ENCODE measurements around the gene RBM23. TPM values are rescaled to one million over a fixed set of nuclear protein-coding genes. Genes with fewer than 3 reads are reported as not detected.

Gene RBM23
- total RNA-seq, 1 donor from 2014 or later = 110 TPM

GRCh38 chr14:22890416-22890815, 28.5 kb downstream of the RBM23 start:
- no peak overlapping the region for H3K4me3 Mint-ChIP-seq (ENCODE audit: low read depth)
- no peak for DNase-seq (ENCODE audit: low spot score, unreplicated experiment)
- peaks cover 4% of the 10 kb centered on the region for H3K36me3 Mint-ChIP-seq (ENCODE audit: insufficient read depth)
- no peaks in the 10 kb centered on the region for H3K27me3 Mint-ChIP-seq
- TF ChIP-seq CTCF (IDR thresholded peaks at IDR 0.05; ENCODE audit: unreplicated experiment) = no peak
- H3K9me3 Mint-ChIP-seq (ENCODE audit: low read depth) = no peaks in the 10 kb centered on the region
- peaks cover 15% of the 10 kb centered on the region for H3K4me1 Mint-ChIP-seq (ENCODE audit: low read depth)
- no peak overlapping the region for H3K27ac Mint-ChIP-seq

- no peak for DNase-seq (ENCODE audit: low spot score, unreplicated experiment)
- peaks cover 22% of the 10 kb centered on the region for H3K4me1 Mint-ChIP-seq (ENCODE audit: low read depth)
- peaks cover 7% of the 10 kb centered on the region for H3K36me3 Mint-ChIP-seq (ENCODE audit: insufficient read depth)
- H3K27me3 Mint-ChIP-seq = no peaks in the 10 kb centered on the region
- H3K4me3 Mint-ChIP-seq (ENCODE audit: low read depth) = no peak overlapping the region
- no peaks in the 10 kb centered on the region for H3K9me3 Mint-ChIP-seq (ENCODE audit: low read depth)
- TF ChIP-seq CTCF (IDR thresholded peaks at IDR 0.05; ENCODE audit: unreplicated experiment) = no peak
- no peak overlapping the region for H3K27ac Mint-ChIP-seq
Measured at GRCh38 chr14:22888662-22889061, 30.3 kb downstream of the RBM23 start.

- H3K9me3 Mint-ChIP-seq (ENCODE audit: low read depth) = no peaks in the 10 kb centered on the region
- peak overlapping the region; percentile 95 for H3K4me3 Mint-ChIP-seq (ENCODE audit: low read depth)
- H3K4me1 Mint-ChIP-seq (ENCODE audit: low read depth) = peaks cover 28% of the 10 kb centered on the region
- H3K27me3 Mint-ChIP-seq = no peaks in the 10 kb centered on the region
- peak overlapping the region; percentile 98 for H3K27ac Mint-ChIP-seq
- TF ChIP-seq CTCF (IDR thresholded peaks at IDR 0.05; ENCODE audit: unreplicated experiment) = no peak
- H3K36me3 Mint-ChIP-seq (ENCODE audit: insufficient read depth) = peaks cover 7% of the 10 kb centered on the region
- no peak for DNase-seq (ENCODE audit: low spot score, unreplicated experiment)
Measured at GRCh38 chr14:22887990-22888378, 31.0 kb downstream of the RBM23 start.

- H3K4me1 Mint-ChIP-seq (ENCODE audit: low read depth) = peaks cover 32% of the 10 kb centered on the region
- peak overlapping the region; percentile 98 for H3K27ac Mint-ChIP-seq
- peak overlapping the region; percentile 95 for H3K4me3 Mint-ChIP-seq (ENCODE audit: low read depth)
- DNase-seq (ENCODE audit: low spot score, unreplicated experiment) = peak; percentile 40
- peaks cover 7% of the 10 kb centered on the region for H3K36me3 Mint-ChIP-seq (ENCODE audit: insufficient read depth)
- H3K9me3 Mint-ChIP-seq (ENCODE audit: low read depth) = no peaks in the 10 kb centered on the region
- no peaks in the 10 kb centered on the region for H3K27me3 Mint-ChIP-seq
- no peak for TF ChIP-seq CTCF (IDR thresholded peaks at IDR 0.05; ENCODE audit: unreplicated experiment)
Measured at GRCh38 chr14:22887260-22887989, 31.5 kb downstream of the RBM23 start.

GRCh38 chr14:22886500-22887259, 32.3 kb downstream of the RBM23 start:
- TF ChIP-seq CTCF (IDR thresholded peaks at IDR 0.05; ENCODE audit: unreplicated experiment) = peak; percentile 39

More at GRCh38 chr14:22886500-22887259, 32.3 kb downstream of the RBM23 start:
- Mint-ChIP-seq H3K27me3 (no peaks in the 10 kb centered on the region), H3K36me3 (ENCODE audit: insufficient read depth) (peaks cover 7% of the 10 kb centered on the region), H3K4me3 (ENCODE audit: low read depth) (peak overlapping the region; percentile 95), H3K9me3 (ENCODE audit: low read depth) (no peaks in the 10 kb centered on the region), H3K27ac (peak overlapping the region; percentile 98), H3K4me1 (ENCODE audit: low read depth) (peaks cover 39% of the 10 kb centered on the region)
- peak; percentile 68 for DNase-seq (ENCODE audit: low spot score, unreplicated experiment)
